Inferior parietal cortex (tissue), 1 donor: ENCODE results near the gene RLN3.
"Not testable (repeated sequence)": the region's sequence is repeated elsewhere in the genome, so short reads cannot be mapped to it uniquely, and the experiment has no call there.

ENCODE experiments used
- DNase-seq: peaks from one replicate; pipeline ENCODE4 v3.0.0-alpha.2; 2016; ENCODE audit errors: extremely low spot score

The RLN3 gene

GRCh38 chr19:14021474-14021873 is 6.5 kb upstream of the RLN3 start:
- no peak for DNase-seq

- DNase-seq = no peak
These were observed 5.5 kb upstream of the RLN3 start for GRCh38 chr19:14022469-14022868.

- DNase-seq = no peak
These were observed 4.3 kb upstream of the RLN3 start for GRCh38 chr19:14023404-14024235.

GRCh38 chr19:14026652-14027192 is 1.2 kb upstream of the RLN3 start:
- DNase-seq = not testable (repeated sequence)

- no peak for DNase-seq
These were observed 953 bp downstream of the RLN3 start for GRCh38 chr19:14028901-14029300.

GRCh38 chr19:14030997-14031718 is 3.2 kb downstream of the RLN3 start:
- DNase-seq = no peak

GRCh38 chr19:14031719-14032480 is 4.0 kb downstream of the RLN3 start, which contains the start of gene IL27RA:
Gene IL27RA, plus strand, starts transcription at chr19:14031762. Its CDS starts 111 bp downstream, at chr19:14031873.
- peak; percentile 56 for DNase-seq

GRCh38 chr19:14033946-14034345 is 6.0 kb downstream of the RLN3 start:
- no peak for DNase-seq

- DNase-seq = not testable (repeated sequence)
These were observed 7.2 kb downstream of the RLN3 start for GRCh38 chr19:14035159-14035558.

- no peak for DNase-seq
These were observed 7.8 kb downstream of the RLN3 start for GRCh38 chr19:14035706-14036105.

- no peak for DNase-seq
These were observed 11.2 kb downstream of the RLN3 start for GRCh38 chr19:14039181-14039580.

- peak; percentile 49 for DNase-seq
These were observed 15.0 kb downstream of the RLN3 start for GRCh38 chr19:14042659-14043608.

GRCh38 chr19:14047866-14048265 is 19.9 kb downstream of the RLN3 start:
- not testable (repeated sequence) for DNase-seq

GRCh38 chr19:14048443-14049153 is 20.6 kb downstream of the RLN3 start:
- DNase-seq = no peak

- DNase-seq = no peak
These were observed 22.6 kb downstream of the RLN3 start for GRCh38 chr19:14050512-14050911.

GRCh38 chr19:14050961-14051360 is 23.0 kb downstream of the RLN3 start:
- DNase-seq = not testable (repeated sequence)

GRCh38 chr19:14051980-14052379 is 24.0 kb downstream of the RLN3 start:
- no peak for DNase-seq

- DNase-seq = no peak
These were observed 24.5 kb downstream of the RLN3 start for GRCh38 chr19:14052470-14052869.

- DNase-seq = no peak
These were observed 25.1 kb downstream of the RLN3 start for GRCh38 chr19:14053032-14053431.

GRCh38 chr19:14053500-14053899 is 25.6 kb downstream of the RLN3 start:
- DNase-seq = no peak
